ENCODE measurements around the gene GLI3.
"Not testable (repeated sequence)": the region's sequence is repeated elsewhere in the genome, so short reads cannot be mapped to it uniquely, and the experiment has no call there.

The GLI3 gene

DNA sequence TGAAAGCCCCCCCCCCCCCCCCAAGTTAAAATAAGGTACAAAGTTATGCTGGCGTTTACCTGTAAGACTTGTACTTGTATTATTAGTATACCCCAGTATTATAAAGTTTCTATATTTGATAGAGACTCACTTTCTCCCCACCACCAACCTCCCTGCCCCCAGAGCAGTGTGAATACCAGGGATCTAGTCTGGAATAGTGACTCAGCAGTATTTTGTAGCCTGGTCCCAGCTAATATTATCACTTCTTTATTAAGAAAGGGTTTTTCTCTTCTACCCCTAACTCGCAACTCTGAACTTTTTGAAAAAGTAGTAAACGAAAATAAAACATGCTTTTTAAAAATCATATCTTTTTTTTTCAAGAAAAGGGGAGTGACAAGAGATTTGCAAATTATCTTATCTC lies 26.7 kb downstream of the GLI3 start:
- DNase-seq: no peak

- DNase-seq: not testable (repeated sequence)
Observed at GRCh38 chr7:42209085-42209484, 27.9 kb downstream of the GLI3 start.

GRCh38 chr7:42208572-42208971 lies 28.4 kb downstream of the GLI3 start:
- no peak for DNase-seq

DNA sequence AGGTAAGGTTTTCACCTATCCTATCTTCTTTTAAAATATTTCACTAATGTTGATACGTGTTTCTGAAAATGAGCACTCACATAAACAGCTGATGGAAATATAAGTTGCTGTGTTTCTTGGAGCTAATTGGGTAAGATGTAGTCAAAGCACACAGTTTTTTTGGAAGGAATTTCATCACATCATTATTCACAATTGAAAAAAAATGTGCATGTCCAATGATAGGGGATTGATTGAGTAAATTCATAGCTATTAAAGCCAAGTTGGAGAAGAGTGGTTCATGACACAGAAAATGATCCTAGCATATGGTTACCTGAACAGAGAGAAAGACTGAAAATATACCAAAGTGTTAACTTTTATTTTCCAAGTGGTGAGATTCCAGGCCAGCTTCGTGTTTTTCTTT lies 29.6 kb downstream of the GLI3 start:
- no peak for DNase-seq

DNA sequence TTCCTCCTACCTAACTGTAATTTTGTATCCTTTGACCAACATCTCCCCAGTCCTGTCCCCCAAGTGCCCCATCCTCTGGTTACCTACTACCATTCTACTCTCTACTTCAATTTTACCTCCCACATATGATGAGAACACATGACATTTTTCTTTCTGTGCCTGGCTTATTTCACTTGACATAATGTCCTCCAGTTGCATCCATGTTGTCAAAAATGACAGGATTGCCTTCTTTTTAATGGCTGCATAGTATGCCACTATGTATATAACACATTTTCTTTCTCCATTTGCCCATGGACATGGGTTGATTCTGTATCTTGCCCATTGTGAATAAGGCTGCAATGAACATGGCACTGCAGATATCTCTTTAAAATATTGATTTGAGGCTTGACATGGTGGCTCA lies 33.7 kb downstream of the GLI3 start:
- DNase-seq: no peak

GRCh38 chr7:42202601-42203000 lies 34.4 kb downstream of the GLI3 start:
- no peak for DNase-seq

GRCh38 chr7:42198974-42199668 lies 37.9 kb downstream of the GLI3 start:
- no peak for DNase-seq

- DNase-seq: no peak
Observed at GRCh38 chr7:42198296-42198695, 38.7 kb downstream of the GLI3 start.

DNA sequence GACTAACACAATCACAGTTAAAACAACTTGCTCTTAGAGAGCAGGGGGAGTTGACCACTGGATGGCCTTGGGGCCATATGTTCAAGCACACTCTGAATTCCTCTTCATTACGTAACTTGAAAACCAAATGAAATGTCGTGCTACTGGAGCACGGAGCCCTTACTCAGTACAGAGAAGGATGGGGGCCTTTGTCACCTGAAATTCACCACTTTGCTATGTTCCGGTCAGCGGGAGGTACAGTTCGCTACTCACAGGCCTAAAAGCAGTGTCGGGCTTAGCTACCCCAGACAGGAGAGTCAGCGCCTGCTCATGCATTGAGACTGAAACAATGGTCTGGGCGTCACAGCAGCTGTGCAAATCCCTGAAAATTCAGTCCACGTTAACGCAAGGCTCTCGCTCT lies 39.6 kb downstream of the GLI3 start:
- no peak for DNase-seq

- no peak for DNase-seq
Observed at GRCh38 chr7:42194238-42194637, 42.8 kb downstream of the GLI3 start.

DNA sequence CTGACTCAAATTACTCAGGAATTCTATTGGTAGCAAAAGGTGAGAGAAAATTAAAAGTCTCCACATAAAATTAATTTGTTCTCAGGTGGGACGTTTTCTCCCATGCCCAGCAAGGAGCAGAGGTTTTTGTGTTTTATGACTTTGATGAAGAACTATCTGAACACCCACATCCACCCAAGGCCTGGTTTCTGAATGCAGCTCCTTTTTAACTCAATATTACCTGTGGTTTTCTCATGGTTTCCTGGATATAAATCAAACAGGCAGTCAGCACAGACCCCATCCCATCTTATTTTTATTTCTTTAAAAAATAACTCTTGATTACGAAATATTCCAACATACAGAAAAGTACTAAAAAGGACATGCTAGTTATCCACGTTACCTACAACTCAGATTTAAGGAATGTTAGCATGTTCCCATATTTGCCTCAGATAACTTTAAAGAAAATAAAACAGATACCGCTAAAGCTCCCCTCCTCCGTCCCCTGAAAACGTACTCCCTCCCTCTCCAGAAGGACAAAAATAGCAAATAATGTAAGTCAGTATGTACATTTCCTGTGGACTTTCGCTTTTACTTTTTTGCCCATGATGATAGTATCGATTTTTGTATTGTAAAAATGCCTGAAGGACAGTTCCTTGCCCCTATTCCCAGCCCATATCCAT lies 43.4 kb downstream of the GLI3 start:
- no peak for DNase-seq

DNA sequence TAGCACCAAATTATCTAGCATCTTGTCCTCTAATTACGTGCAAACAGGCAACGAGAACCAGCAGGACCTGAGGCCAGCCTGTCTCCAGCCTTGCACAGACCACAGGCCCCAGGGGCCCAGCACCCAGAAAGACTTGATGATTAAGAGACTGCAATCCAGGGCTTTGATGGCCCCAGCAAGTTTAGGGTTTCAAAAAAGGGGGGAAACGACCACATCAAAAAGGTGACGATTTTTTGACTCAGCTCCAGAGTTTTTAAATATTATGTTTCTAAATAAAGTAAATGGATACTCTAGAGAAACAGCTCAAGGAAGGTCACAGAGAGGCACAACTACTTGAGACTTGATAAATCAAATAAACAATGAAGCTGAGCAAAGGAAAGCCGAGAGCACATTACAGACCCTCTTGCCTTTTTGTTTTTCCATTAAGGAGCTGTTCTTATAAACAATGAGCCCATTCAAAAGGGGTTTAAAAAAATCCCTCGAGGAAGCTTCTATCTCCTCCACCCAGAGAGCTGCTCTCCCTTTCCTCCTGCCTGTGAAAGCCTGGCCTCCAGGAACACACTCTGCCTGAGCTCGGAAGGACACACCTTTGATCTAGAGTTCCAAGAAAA lies 44.1 kb downstream of the GLI3 start:
- no peak for DNase-seq

DNA sequence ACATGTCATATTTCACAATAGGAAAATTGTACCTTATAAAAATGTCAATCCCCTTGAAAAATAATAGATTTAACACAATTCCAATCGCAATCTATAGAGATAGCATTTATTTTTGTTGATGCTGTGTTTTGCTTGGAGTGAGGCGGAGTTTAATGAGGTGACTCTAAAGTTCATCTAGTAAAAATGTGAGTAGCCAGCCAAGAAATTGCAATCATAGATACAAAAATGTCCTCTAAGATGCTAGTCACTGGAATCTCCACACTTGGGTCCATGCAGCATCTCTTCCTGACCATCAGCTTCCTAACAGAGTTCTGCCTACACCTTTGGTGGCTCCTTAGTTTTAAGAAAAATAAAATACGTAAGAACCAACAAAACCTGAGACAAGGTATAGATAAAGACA lies 44.9 kb downstream of the GLI3 start:
- no peak for DNase-seq

DNA sequence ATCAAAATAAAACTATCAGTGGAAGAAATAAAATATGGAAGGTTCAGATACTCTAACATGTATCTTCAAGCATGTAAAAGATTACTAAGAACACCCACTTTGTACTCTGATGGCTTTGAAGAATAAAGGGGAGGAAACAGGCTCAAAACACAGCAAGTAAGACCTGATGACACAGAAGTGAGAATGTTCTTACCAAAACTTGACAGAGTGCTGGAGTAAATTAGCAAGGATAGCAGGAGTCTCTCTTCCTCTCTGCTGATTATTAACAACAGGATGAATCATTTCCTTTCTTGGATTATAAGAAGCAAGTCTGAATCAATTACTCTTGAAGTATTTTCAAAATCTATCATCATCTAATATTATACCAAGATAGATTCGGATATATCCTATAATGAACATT lies 47.5 kb downstream of the GLI3 start:
- DNase-seq: no peak

DNA sequence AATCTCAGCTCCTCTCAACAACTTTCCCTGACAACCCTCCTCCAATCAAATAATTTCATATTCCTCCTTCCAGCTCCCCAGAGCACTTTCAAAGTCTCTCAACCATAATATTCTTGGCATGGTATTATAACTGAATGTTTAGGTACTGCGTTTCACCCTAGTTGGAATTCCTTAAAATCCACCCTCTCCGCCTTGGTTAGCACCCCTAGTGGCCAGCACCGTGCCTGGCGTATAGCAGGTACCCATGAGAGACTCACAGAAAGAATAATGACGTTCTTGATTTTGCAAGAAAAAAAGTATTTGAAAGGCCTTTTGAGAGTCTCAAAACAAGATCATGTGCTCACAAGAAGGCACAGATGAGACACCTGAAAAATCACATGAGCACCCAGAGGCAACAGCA lies 50.9 kb downstream of the GLI3 start:
- DNase-seq: no peak

DNA sequence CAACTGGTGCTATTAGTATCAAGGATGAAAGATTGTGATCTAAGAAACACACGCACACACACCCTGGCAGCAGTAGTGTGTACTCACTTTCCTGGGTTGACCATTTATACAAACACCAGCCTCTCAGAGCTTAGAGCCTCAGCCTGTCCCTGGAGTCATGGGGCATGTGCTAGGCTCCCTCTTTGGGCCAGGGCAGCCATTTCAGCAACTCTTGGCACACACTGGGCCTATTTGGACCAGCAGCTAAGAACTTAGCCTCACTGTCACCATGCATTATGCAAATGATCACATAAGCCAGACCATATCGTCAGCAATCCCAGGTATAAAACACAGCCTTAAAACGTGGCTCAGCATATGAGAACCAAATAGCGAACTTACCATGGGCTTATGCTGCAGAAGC lies 51.3 kb downstream of the GLI3 start:
- DNase-seq: no peak

GRCh38 chr7:42183547-42183946 lies 53.5 kb downstream of the GLI3 start:
- no peak for DNase-seq

- DNase-seq: no peak
Observed at GRCh38 chr7:42181566-42181965, 55.4 kb downstream of the GLI3 start.

GRCh38 chr7:42180806-42181205 lies 56.2 kb downstream of the GLI3 start:
- no peak for DNase-seq

- no peak for DNase-seq
Observed at GRCh38 chr7:42176724-42177101, 60.3 kb downstream of the GLI3 start.

DNA sequence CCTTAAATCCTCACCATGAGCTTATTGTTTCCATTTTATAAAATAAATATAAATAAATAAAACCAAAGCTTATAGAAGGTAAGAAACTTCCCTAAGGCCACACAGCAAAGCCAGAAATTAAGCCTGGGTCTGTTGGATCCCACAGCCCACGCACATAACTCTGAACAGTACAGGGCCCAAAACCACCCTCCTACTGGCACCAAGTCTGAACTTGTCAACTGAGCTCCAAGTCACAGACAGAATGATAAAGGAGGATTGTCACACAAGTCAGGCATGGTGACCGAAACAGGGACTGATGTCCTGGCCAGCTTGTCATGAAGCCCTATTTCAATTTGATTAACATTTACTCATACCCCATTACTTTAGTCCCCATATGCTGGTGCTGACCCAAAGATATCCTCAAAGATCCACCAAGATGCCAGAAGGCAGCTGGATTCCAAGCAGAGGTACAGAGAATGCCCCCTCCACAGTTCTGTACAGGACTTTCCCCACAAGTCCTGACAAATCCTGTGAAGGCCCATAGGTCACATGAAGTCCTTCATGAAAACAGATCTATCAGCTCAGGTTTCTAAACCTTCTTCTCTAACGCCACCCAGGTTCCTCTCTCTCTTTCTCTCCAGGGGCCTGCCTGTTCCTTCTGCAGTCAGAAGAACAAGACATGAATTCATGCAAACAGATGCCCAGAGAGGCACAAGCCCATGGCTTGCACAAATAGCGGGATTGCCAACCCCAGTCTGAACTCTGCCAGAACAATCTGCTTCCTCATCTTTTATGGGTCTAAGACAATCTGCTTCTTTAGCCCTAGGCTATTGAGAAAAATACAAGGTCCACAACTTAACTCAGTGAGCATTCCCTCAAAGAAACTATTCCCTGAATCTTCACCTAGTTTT lies 60.9 kb downstream of the GLI3 start:
- DNase-seq: no peak

DNA sequence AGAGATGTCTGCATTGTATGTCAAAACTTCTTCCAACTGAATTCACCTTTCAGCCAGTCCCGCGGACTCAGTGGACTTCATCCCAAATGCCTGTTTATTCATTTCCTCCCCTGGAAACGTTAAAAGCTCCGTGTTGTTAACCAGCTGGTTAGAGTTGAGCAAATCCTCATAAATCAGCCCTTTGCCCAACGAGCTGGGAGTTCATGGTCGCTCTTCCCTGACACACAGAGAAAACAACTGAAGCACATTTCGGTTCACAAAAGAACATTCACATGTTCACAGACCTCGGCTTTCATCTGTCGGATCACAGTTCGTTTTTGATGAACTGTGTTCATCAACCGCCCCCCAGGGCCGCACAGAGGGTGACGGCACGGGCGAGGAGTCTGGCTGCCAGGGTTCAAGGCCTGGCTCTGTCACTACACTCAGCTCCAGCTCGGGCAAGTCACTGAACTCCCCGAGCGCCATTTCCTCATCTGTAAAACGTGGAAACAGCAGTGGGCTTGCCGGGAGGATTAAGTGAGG lies 62.6 kb downstream of the GLI3 start:
- DNase-seq: no peak

DNA sequence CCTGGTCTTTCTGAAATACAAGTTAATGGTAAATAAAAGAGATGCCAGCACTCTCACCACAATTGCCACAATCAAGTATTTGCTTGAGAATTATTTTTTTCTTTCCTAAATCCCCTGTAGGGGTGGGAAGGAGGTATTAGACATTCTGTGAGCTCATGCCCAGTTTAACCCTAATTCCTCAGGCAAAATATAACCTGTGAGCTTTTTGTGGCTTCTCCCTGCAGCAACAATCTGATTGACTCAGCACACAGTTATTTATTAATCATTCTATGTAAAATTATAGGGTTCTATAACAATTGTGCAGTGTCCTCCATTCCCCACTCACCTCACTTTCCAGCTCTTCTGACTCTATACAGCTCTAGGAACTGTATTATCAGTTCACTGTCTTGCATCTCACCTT lies 66.3 kb downstream of the GLI3 start:
- no peak for DNase-seq

All from stimulated activated CD8-positive, alpha-beta memory T cell treated with anti-CD3 and anti-CD28 coated beads, Interleukin-4, amount 100 ng/mL, for 48 hours (primary cell).